ENCODE data around the gene TMEM11. TPM values are rescaled to one million over a fixed set of nuclear protein-coding genes. Genes with fewer than 3 reads are reported as not detected.

The TMEM11 gene
- total and polyA plus RNA-seq, 2 of the 8 experiments (the other 6 are each of a cell fraction or from before 2014, with no cell fraction given) = 33.3 to 90.4 TPM

DNA sequence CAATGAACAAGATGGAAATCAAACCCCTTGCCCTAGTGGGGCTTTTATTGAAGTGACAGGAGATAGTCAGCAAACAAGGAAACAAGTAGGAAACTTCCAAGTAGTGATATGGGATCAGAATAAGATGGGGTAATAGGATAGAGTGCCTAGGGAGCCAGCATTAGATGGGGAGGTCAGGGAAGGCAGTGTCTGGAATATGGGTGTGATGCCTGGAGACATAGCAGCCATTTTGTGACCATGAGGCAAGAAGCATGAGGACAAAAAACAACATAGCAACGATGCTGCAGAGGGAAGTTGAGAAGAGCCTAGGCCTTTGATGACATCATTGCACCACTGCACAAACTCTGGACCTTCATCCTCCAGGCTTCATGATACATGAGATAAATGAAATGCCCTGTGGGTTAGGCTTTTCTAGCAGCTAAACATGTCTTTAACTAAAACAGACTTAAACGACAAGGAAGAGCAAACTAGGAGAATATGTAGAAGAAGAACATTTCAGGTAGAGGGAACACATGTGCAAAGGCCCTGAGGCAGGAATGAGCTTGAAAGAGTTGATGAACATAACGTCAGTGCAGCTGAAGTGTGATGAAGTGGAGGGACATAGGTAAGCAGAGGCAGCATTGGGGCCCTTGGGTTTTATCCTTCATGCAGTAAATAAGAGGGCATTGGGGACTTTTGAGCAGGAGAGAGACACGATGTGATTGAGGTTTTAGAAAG lies 18.2 kb upstream of the TMEM11 start:
- Histone ChIP-seq H3K23me2 (ENCODE audit: low read depth, low read length) (peaks cover 9% of the 10 kb centered on the region; the same call in 1 of the 2 replicates), H2BK5ac (ENCODE audit: low read depth, low read length) (no peak overlapping the region), H3K18ac (ENCODE audit: extremely low read depth, low read length) (no peak overlapping the region), H4K91ac (replicated peaks; ENCODE audit: insufficient read length, low read length) (no peak overlapping the region), H3K4ac (replicated peaks; ENCODE audit: insufficient read length, low read depth, low read length) (no peak overlapping the region), H3K23ac (ENCODE audit: insufficient read length) (no peak overlapping the region), H3K27me3 (replicated peaks in 1 of 4; ENCODE audit: control insufficient read depth in 3 of 4, extremely low read depth in 1 of 4, insufficient read depth in 3 of 4, low read length in 3 of 4) (no peaks in the 10 kb centered on the region), H2BK120ac (replicated peaks; ENCODE audit: low read depth, low read length) (no peak overlapping the region), H3K79me2 (ENCODE audit: control insufficient read depth in 1 of 2, insufficient read depth in 2 of 2, low read length in 2 of 2) (no peaks in the 10 kb centered on the region), H4K8ac (ENCODE audit: extremely low read depth, insufficient read depth, low read length) (no peak overlapping the region), H3K27ac (ENCODE audit: low read depth, low read length) (no peak overlapping the region), H2BK12ac (ENCODE audit: low read depth, low read length) (no peak overlapping the region), H3K4me3 (ENCODE audit: extremely low read depth in 1 of 4, insufficient read depth in 2 of 4, low read depth in 3 of 4, low read length in 4 of 4) (no peak overlapping the region), H3K9me3 (ENCODE audit: insufficient read depth in 2 of 2, low read depth in 1 of 2, low read length in 1 of 2) (0 out of 4 replicates have a peak, but pooled peaks cover 0 to 2% of the 10 kb centered on the region in 2 experiments), H3K4me2 (ENCODE audit: insufficient read depth in 1 of 2, low read depth in 2 of 2, low read length in 2 of 2) (no peak overlapping the region), H4K5ac (ENCODE audit: insufficient read length, low read depth, low read length) (no peak overlapping the region), H2BK15ac (ENCODE audit: low read length) (no peak overlapping the region), H2AK5ac (ENCODE audit: low read depth, low read length) (no peak overlapping the region), H2BK20ac (ENCODE audit: low read length) (no peak overlapping the region), H3K9ac (replicated peaks in 1 of 4; ENCODE audit: extremely low read depth in 1 of 4, low read depth in 3 of 4, low read length in 3 of 4) (no peak overlapping the region), H3K56ac (replicated peaks; ENCODE audit: insufficient read length, low read depth, low read length) (no peak overlapping the region), H3K4me1 (replicated peaks in 1 of 4; ENCODE audit: control insufficient read depth in 3 of 4, insufficient read depth in 4 of 4, low read length in 3 of 4) (no peaks in the 10 kb centered on the region), H3K79me1 (ENCODE audit: low read depth, low read length) (no peaks in the 10 kb centered on the region), H4K20me1 (replicated peaks in 1 of 2; ENCODE audit: control insufficient read depth in 1 of 2, insufficient read depth in 2 of 2, low read length in 2 of 2) (peaks cover 0 to 4% of the 10 kb centered on the region in 2 experiments), H3K36me3 (ENCODE audit: control insufficient read depth in 2 of 4, insufficient read depth in 4 of 4, low read length in 3 of 4) (no peaks in the 10 kb centered on the region), H3K14ac (ENCODE audit: insufficient read length) (no peak overlapping the region), H2AFZ (ENCODE audit: low read length) (no peak overlapping the region)
- ChIA-PET POLR2A (ENCODE audit: partially characterized antibody) (interaction anchor here (2.3 kb wide), 1 partner anchor 21 kb away, joined by 5 read pairs; no protein-coding TSS in a partner anchor), CTCF (ENCODE audit: partially characterized antibody) (interaction anchor here (2.9 kb wide), 1 partner anchor 8 kb away, joined by 16 read pairs; no protein-coding TSS in a partner anchor)
- DNase-seq (ENCODE audit: low read depth in 1 of 2, low spot score in 2 of 2) = no peak
- TF ChIP-seq MAFK (IDR thresholded peaks at IDR 0.05; ENCODE audit: low read depth, low read length) (no peak), KDM1A (IDR thresholded peaks at IDR 0.05; ENCODE audit: borderline replicate concordance, low read length) (peak; percentile 62; the same call in 1 of the 2 replicates)
- no peak for FAIRE-seq
- 86% methylated on average over 4 of the region's 4 CpGs; no CpG with 5 or more reads in 1 of the 2 experiments for WGBS, 2 experiments (ENCODE audit: extremely low coverage in 1 of 2, insufficient coverage in 1 of 2, insufficient read length in 1 of 2, insufficient replicate concordance in 2 of 2, low coverage in 1 of 2, low lambda C conversion rate in 2 of 2, missing lambda C conversion rate in 1 of 2)

All from H1 (cell line).